ENCODE results near the gene EIF4G3. TPM values are rescaled to one million over a fixed set of nuclear protein-coding genes. Genes with fewer than 3 reads are reported as not detected.
A peak's percentile ranks its signal among the peaks of the same experiment; 100 is the strongest.

EIF4G3 gene
- total and polyA plus RNA-seq, 7 donors, result 11.3 to 58.1 (median 39.5) TPM

- 38 to 49% (median 41%) methylated on average over 6 of the region's 6 CpGs for WGBS, 3 donors
- Histone ChIP-seq H3K27ac (no peak overlapping the region), H3K4me3 (no peak overlapping the region), H3K9me3 (no peaks in the 10 kb centered on the region), H3K27me3 (ENCODE audit: insufficient read depth in 3 of 3, low read length in 2 of 3) (no peaks in the 10 kb centered on the region), H3K36me3 (ENCODE audit: insufficient read depth in 1 of 2, low read depth in 1 of 2) (peaks cover 0 to 14% of the 10 kb centered on the region in 2 donors), H3K4me1 (peaks cover 27% of the 10 kb centered on the region)
- TF ChIP-seq, protein P1, sequence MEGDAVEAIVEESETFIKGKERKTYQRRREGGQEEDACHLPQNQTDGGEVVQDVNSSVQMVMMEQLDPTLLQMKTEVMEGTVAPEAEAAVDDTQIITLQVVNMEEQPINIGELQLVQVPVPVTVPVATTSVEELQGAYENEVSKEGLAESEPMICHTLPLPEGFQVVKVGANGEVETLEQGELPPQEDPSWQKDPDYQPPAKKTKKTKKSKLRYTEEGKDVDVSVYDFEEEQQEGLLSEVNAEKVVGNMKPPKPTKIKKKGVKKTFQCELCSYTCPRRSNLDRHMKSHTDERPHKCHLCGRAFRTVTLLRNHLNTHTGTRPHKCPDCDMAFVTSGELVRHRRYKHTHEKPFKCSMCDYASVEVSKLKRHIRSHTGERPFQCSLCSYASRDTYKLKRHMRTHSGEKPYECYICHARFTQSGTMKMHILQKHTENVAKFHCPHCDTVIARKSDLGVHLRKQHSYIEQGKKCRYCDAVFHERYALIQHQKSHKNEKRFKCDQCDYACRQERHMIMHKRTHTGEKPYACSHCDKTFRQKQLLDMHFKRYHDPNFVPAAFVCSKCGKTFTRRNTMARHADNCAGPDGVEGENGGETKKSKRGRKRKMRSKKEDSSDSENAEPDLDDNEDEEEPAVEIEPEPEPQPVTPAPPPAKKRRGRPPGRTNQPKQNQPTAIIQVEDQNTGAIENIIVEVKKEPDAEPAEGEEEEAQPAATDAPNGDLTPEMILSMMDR (IDR thresholded peaks at IDR 0.05), result no peak
- DNase-seq (no peak), ATAC-seq (peak in 3 of 4 donors; percentile 55 to 82 (median 65))
- intact Hi-C loops (cut with DNase I), result no loop called here
Measured at GRCh38 chr1:21161842-21162241, 14.9 kb downstream of the EIF4G3 start.

- DNase-seq (no peak), ATAC-seq (no peak)
- 89 to 93% (median 90%) methylated on average over 3 of the region's 3 CpGs for WGBS, 3 donors
- no peak overlapping the region for H3K27ac ChIP-seq
- H3K4me3 ChIP-seq, result no peak overlapping the region
- H3K9me3 ChIP-seq, result no peaks in the 10 kb centered on the region
- intact Hi-C loops (cut with DNase I), result no loop called here
- TF ChIP-seq, protein P1 (IDR thresholded peaks at IDR 0.05), result no peak
- H3K36me3 ChIP-seq (ENCODE audit: insufficient read depth in 1 of 2, low read depth in 1 of 2), result peaks cover 0 to 12% of the 10 kb centered on the region in 2 donors
- peaks cover 23% of the 10 kb centered on the region for H3K4me1 ChIP-seq
- no peaks in the 10 kb centered on the region for H3K27me3 ChIP-seq (ENCODE audit: insufficient read depth in 3 of 3, low read length in 2 of 3)
Measured at GRCh38 chr1:21160263-21160796, 16.4 kb downstream of the EIF4G3 start.

DNA sequence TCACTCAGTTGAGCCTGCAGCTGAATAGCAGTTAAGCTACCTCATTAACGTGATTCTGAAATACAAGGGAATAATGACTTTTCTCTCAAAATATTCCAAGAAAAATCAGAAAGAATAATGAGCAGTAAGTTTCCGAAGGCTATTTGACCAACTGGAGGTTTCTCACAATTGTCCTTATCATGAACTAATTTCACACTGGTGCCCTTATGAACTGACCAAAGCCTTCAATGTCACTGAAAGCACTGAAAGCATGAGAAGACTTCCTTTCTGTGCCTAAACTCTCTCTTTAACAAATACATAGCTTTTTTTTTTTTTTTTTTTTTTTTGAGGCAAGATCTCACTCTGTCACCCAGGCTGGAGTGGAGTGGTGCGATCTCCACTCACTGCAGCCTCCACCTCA, 18.8 kb downstream of the EIF4G3 start:
- 63 to 79% (median 65%) methylated on average over 3 of the region's 3 CpGs for WGBS, 3 donors
- H3K4me3 ChIP-seq, result no peak overlapping the region
- H3K36me3 ChIP-seq (ENCODE audit: insufficient read depth in 1 of 2, low read depth in 1 of 2), result peaks cover 0 to 12% of the 10 kb centered on the region in 2 donors
- no peaks in the 10 kb centered on the region for H3K9me3 ChIP-seq
- intact Hi-C loops (cut with DNase I), result no loop called here
- TF ChIP-seq, protein P1 (IDR thresholded peaks at IDR 0.05), result no peak
- H3K27me3 ChIP-seq (ENCODE audit: insufficient read depth in 3 of 3, low read length in 2 of 3), result no peaks in the 10 kb centered on the region
- no peak overlapping the region for H3K27ac ChIP-seq
- ATAC-seq, result no peak
- H3K4me1 ChIP-seq, result peaks cover 16% of the 10 kb centered on the region
- DNase-seq, result no peak

GRCh38 chr1:21157054-21157453, 19.6 kb downstream of the EIF4G3 start:
- ATAC-seq (no peak), DNase-seq (no peak)
- H3K9me3 ChIP-seq, result no peaks in the 10 kb centered on the region
- H3K4me3 ChIP-seq, result no peak overlapping the region
- 92 to 99% (median 93%) methylated on average over 3 of the region's 3 CpGs for WGBS, 3 donors
- no peak overlapping the region for H3K27ac ChIP-seq
- peaks cover 18% of the 10 kb centered on the region for H3K4me1 ChIP-seq
- peaks cover 0 to 12% of the 10 kb centered on the region in 2 donors for H3K36me3 ChIP-seq (ENCODE audit: insufficient read depth in 1 of 2, low read depth in 1 of 2)
- TF ChIP-seq, protein P1 (IDR thresholded peaks at IDR 0.05), result no peak
- no peaks in the 10 kb centered on the region for H3K27me3 ChIP-seq (ENCODE audit: insufficient read depth in 3 of 3, low read length in 2 of 3)
- intact Hi-C loops (cut with DNase I), result no loop called here

GRCh38 chr1:21156019-21156418, 20.7 kb downstream of the EIF4G3 start:
- no peaks in the 10 kb centered on the region for H3K27me3 ChIP-seq (ENCODE audit: insufficient read depth in 3 of 3, low read length in 2 of 3)
- ATAC-seq (no peak), DNase-seq (no peak)
- H3K36me3 ChIP-seq (ENCODE audit: insufficient read depth in 1 of 2, low read depth in 1 of 2), result peaks cover 0 to 12% of the 10 kb centered on the region in 2 donors
- no peak overlapping the region for H3K4me3 ChIP-seq
- WGBS, 3 donors, result 74 to 92% (median 77%) methylated on average over 6 of the region's 6 CpGs
- no peak overlapping the region for H3K27ac ChIP-seq
- H3K9me3 ChIP-seq, result no peaks in the 10 kb centered on the region
- TF ChIP-seq, protein P1 (IDR thresholded peaks at IDR 0.05), result no peak
- intact Hi-C loops (cut with DNase I), result no loop called here
- peaks cover 25% of the 10 kb centered on the region for H3K4me1 ChIP-seq
